ENCODE measurements around the gene WDR93.
A peak's percentile ranks its signal among the peaks of the same experiment; 100 is the strongest.

WDR93 gene

DNA sequence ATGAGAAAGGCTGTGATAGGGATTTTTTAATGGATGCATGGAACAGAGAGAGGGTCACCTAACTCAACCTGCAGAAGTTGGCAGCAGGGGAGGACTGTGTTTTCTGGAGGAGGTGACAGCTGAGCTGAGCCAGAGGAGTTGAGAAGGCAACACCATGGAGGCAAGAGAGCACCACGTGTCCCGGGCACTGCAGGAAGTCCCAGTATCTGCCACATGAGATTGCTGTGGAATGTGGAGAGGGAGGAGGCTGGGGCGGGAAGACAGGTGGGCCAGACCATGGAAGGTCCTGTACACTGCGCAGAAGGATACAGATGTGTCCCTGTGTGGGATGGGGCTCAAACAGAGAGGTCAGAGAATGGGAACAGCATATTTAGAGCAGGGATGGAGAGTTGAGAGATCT is 45.2 kb downstream of the WDR93 start:
- DNase-seq (ENCODE audit: low read depth) = no peak

GRCh38 chr15:89740137-89740536 is 49.5 kb downstream of the WDR93 start:
- TF ChIP-seq CTCF (conservative IDR thresholded peaks at IDR 0.05; ENCODE audit: low read depth, low read length) = peak; percentile 87
- DNase-seq (ENCODE audit: low read depth) = peak; percentile 85
- H3K4me3 ChIP-seq (ENCODE audit: low read depth, low read length) = no peak overlapping the region

More for the DNA sequence above, 45.2 kb downstream of the WDR93 start:
- no peak overlapping the region for H3K4me3 ChIP-seq (ENCODE audit: low read depth, low read length)
- no peak for TF ChIP-seq CTCF (conservative IDR thresholded peaks at IDR 0.05; ENCODE audit: low read depth, low read length)

DNA sequence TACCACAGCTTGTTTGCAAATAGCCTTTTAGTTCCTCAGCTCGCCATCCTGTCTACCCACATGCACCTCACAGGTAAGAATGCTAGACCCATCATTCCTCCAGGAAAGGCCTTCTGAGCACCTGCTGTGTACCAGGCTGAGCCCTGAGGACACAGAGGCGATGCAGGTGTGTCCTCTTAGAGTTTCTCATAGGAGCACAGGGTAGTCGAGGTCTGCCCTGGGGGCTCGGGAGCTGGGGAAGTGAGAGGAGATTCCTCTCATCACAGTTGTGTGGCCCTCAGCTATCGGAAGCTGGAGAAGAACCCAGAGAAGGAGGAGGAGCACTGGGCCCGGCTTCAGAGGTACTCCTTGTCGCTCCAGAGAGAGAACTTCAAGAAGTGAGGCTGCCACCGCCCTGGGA is 52.4 kb downstream of the WDR93 start:
- TF ChIP-seq CTCF (conservative IDR thresholded peaks at IDR 0.05; ENCODE audit: low read depth, low read length) = no peak
- DNase-seq (ENCODE audit: low read depth) = no peak
- no peak overlapping the region for H3K4me3 ChIP-seq (ENCODE audit: low read depth, low read length)

GRCh38 chr15:89743594-89743993 is 53.0 kb downstream of the WDR93 start:
- TF ChIP-seq CTCF (conservative IDR thresholded peaks at IDR 0.05; ENCODE audit: low read depth, low read length) = no peak
- H3K4me3 ChIP-seq (ENCODE audit: low read depth, low read length) = no peak overlapping the region
- no peak for DNase-seq (ENCODE audit: low read depth)

GRCh38 chr15:89745131-89745530 is 54.5 kb downstream of the WDR93 start:
- no peak for DNase-seq (ENCODE audit: low read depth)
- H3K4me3 ChIP-seq (ENCODE audit: low read depth, low read length) = no peak overlapping the region
- TF ChIP-seq CTCF (conservative IDR thresholded peaks at IDR 0.05; ENCODE audit: low read depth, low read length) = no peak

DNA sequence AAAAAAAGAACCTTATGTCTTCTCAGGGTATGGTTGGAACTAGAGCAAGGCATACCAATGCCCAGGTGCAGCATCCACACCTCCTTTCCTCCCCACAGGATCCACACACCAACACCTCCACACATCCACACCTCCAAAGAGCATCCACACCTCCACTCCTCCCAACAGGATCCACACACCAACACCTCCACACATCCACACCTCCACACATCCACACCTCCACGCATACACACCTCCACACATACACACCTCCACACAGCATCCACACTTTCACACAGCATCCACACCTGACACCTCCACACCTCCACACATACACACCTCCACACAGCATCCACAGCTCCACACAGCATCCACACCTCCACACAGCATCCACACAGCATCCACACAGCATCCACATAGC is 55.2 kb downstream of the WDR93 start:
- TF ChIP-seq CTCF (conservative IDR thresholded peaks at IDR 0.05; ENCODE audit: low read depth, low read length) = no peak
- H3K4me3 ChIP-seq (ENCODE audit: low read depth, low read length) = no peak overlapping the region
- DNase-seq (ENCODE audit: low read depth) = no peak

DNA sequence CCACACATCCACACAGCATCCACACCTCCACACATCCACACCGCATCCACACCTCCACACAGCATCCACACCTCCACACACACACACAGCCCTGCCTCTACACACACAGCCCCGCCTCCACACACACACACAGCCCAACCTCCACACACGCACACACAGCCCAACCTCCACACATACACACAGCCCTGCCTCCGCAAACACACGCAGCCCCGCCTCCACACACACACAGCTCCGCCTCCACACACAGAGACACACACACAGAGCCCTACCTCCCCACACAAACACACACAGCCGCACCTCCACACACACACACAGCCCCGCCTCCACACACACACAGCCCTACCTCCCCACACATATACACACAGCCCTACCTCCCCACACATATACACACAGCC is 55.8 kb downstream of the WDR93 start:
- DNase-seq (ENCODE audit: low read depth) = no peak
- TF ChIP-seq CTCF (conservative IDR thresholded peaks at IDR 0.05; ENCODE audit: low read depth, low read length) = no peak
- H3K4me3 ChIP-seq (ENCODE audit: low read depth, low read length) = no peak overlapping the region

All from choroid plexus epithelial cell (primary cell).